RKO (cell line): ENCODE measurements around the gene UACA.
A peak's percentile ranks its signal among the peaks of the same experiment; 100 is the strongest.

Experiments used
- DNase-seq: peaks from one replicate; pipeline ENCODE4 v3.0.0-alpha.2; 2016; ENCODE audit warnings: low spot score

UACA gene

DNA sequence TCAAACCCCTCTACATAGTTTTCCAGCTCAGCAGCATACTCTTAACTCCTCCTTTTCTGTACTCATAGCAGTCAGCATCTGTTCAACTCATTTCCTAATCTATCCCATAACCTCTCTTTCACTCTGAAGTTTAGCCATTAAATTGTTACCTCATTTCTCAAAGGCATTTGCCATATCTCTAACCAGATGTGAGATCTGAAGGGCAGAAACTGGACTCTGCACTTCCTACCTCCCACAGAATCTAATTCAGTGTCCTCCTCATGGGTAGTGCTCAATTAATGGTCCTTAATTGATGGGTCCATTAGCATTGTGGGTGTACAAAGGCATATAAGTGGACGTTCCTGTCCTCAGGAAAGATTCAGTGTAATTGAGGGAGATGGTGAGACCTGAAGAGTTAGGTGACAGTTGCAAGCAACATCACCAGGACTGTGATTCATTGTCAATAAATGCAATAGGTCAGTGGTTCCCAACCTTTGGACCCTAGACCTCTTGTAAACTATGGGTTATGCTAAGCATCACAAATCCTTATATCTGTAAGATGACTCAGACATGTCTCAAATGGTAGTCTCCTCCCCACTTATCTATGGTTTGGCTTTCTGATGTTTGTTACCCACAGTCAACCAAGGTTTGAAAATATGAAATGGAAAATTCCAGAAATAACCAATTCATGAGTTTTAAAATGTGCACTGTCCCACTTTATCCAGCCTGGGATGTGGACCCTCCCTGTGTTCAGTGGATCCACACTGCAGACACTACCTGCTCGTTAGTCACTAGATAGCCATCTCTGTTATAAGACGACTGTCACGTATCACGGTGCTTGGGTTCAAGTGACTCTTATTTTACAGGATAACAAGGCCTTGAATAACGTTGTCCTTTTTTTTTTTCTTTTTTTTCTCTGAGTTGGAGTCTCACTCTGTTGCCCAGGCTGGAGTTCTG, 25.0 kb upstream of the UACA start:
- peak; percentile 41 for DNase-seq

- no peak for DNase-seq
Measured at GRCh38 chr15:70786996-70787395, 23.6 kb upstream of the UACA start.

GRCh38 chr15:70783610-70784022, 20.3 kb upstream of the UACA start:
- peak; percentile 58 for DNase-seq

- DNase-seq = no peak
Measured at GRCh38 chr15:70783041-70783440, 19.7 kb upstream of the UACA start.

DNA sequence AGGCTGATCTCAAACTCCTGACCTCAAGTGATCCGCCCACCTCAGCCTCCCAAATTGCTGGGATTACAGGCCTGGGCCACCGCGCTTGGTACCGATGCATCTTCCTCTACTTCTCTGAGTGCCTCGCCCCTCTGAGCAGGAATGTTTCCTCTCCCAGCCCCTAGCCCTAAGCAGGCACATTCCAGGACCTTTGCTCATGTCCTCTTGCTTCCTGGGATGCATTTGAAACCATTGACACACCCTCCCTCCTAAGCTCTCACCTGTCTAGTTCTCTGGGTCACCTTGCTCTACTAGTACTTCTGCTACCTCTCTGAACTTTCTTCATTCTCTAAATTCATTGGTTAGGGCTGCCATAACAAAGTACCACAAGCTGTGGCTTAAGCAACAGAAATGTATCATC, 17.9 kb upstream of the UACA start:
- DNase-seq = no peak

GRCh38 chr15:70778258-70779076, 15.1 kb upstream of the UACA start:
- no peak for DNase-seq

GRCh38 chr15:70777170-70777926, 14.0 kb upstream of the UACA start:
- no peak for DNase-seq

- peak; percentile 74 for DNase-seq
Measured at GRCh38 chr15:70775160-70775559, 11.8 kb upstream of the UACA start.

- no peak for DNase-seq
Measured at GRCh38 chr15:70772402-70772801, 9.0 kb upstream of the UACA start.

GRCh38 chr15:70770863-70771262, 7.5 kb upstream of the UACA start:
- DNase-seq = no peak

GRCh38 chr15:70768257-70768883, 5.0 kb upstream of the UACA start:
- DNase-seq = no peak

GRCh38 chr15:70767667-70768066, 4.3 kb upstream of the UACA start:
- no peak for DNase-seq

- no peak for DNase-seq
Measured at GRCh38 chr15:70766597-70766996, 3.2 kb upstream of the UACA start.

GRCh38 chr15:70765504-70766281, 2.3 kb upstream of the UACA start:
- DNase-seq = no peak

DNA sequence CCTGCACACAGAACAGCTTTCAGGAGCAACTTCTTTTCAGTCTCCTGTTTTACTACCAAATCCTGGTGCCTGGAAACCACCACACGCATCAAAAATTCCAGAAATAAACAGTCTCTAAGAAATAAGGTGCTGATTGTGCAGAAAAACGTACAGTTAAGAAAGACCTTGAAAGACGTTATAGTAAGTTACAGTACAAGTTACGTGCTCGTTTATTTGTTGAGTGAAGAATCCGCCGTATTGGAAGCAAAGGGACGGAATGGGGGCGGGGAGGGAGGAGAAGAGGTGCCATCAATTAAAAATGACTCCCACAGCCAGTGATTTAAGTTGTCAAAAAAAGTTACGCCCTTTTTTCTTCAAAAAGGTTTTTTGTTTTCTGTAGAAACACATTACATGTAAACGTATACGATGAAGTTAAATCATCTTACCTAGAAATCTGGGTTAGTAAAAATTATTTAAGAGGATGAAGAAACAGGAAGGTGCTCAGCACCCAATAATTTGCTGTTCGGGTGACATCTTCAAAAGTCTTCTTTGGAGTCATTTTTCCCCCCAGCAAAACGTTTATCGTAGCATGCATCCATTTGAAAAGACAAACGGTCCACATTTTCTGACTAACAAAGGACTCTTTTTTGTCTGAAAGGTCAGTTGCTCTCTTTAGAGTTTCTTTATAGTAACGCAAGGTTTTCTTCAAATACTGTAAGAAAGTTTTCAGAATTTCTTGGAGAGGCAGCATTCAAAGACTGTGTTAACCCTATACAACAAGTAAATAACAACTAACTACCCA, 782 bp upstream of the UACA start:
- no peak for DNase-seq

GRCh38 chr15:70762469-70763119, 764 bp downstream of the UACA start:
- peak; percentile 51 for DNase-seq

DNA sequence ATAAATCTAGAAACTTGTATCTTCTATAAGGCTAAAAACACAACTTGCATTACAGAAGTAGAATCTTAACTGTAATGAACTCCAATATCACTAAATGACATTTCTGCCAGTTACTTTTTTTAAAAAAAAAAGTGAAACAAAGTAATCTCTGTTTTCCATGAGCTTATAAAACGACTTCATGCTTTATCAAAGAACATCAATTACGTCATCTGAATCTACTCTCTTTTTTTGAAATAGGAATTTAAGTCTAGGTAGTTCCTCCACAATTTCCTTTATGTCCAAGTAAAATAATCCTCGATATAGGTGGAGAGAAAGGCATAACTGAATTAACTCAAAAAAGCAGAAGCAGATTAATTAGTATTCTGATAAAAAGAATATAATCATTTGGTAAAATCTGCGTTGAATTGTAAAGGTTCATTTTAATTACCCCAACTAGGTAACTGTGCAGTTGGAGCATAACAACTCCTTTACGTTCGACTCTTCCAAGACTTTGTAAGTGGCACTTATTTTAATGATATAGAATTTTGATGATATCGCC, 1.4 kb downstream of the UACA start:
- DNase-seq = no peak

DNA sequence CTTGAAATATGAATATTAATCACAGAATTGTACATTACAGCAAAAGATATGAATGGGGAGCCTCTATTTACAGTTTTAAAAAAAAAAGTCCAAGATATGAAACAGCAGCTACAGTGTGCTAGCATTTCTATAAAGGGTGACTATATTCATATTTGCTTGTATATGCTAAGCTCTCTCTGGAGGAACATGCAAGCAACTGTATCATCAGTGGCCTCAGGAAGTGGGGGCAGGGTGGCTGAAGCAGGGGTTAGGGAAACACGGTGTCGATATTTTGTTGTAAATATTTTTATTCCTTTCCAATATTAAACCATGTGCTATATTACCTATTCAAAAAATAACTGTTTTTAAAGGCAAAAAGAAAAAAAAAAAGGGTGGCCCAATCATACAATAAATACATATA, 2.3 kb downstream of the UACA start:
- no peak for DNase-seq

DNA sequence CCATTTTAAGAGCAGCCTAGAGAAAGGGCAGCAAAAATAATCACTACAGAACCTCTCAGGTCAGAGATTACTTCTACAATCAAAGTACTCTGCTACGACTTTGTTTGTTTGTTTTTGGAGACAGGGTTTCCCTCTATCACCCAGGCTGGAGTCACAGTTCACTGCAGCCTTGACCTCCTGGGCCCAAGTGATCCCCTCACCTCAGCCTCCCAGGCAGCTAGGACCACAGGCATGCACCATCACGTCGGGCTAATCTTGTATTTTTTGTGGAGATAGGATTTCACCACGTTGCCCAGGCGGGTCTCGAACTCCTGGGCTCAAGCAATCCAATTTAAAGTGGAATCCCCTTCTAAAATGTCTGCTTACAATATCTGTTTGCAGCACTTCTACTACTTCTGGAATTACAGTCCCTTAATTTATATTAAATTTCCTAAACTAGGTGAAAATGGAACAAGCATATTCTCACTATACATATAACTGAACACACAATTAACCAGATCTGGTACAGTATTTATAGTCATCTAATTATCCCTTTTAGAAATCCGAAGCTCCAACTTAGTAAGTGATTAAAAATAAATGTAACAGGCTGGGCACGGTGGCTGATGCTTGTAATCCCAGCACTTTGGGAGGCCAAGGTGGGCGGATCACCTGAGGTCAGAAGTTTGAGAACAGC, 4.4 kb downstream of the UACA start:
- no peak for DNase-seq
